Caki2 (cell line): ENCODE results near the gene UCN3. TPM values are rescaled to one million over a fixed set of nuclear protein-coding genes. Genes with fewer than 3 reads are reported as not detected.
"Not testable (repeated sequence)": the region's sequence is repeated elsewhere in the genome, so short reads cannot be mapped to it uniquely, and the experiment has no call there.

ENCODE experiments used
- DNase-seq: peaks from one replicate; pipeline ENCODE4 v3.0.0-alpha.2; 2015; ENCODE audit warnings: low read depth
- in situ Hi-C: cut with HindIII; loops from 2 replicates; pipeline ENCODE4 v1.10.0; 2016; ENCODE audit warnings: low sequenced_read_pairs, low pct_unique_long_range_greater_than_20kb, mixed read lengths
- total RNA-seq: library from RNA; depleted of rRNA; stranded (reverse); fragments of >200 nt; shearing (Covaris generic); gene quantifications from 2 replicates; pipeline ENCODE4 v1.2.3, GENCODE V29; 2014; ENCODE audit warnings: low replicate concordance

Gene UCN3
- total RNA-seq, 1 experiment from 2014 or later = not detected

GRCh38 chr10:5361966-5362365 lies 2.8 kb upstream of the UCN3 start:
- DNase-seq = no peak
- in situ Hi-C loops = no loop called here

GRCh38 chr10:5362873-5363272 lies 1.9 kb upstream of the UCN3 start:
- in situ Hi-C loops = no loop called here
- DNase-seq = no peak

- in situ Hi-C loops = no loop called here
- DNase-seq = no peak
Observed at GRCh38 chr10:5364374-5364773, 392 bp upstream of the UCN3 start.

GRCh38 chr10:5365928-5366327 lies 1.2 kb downstream of the UCN3 start:
- in situ Hi-C loops = no loop called here
- no peak for DNase-seq

GRCh38 chr10:5369362-5370158 lies 4.8 kb downstream of the UCN3 start:
- DNase-seq = no peak
- in situ Hi-C loops = no loop called here

GRCh38 chr10:5370493-5371352 lies 6.0 kb downstream of the UCN3 start:
- in situ Hi-C loops = no loop called here

GRCh38 chr10:5373307-5373706 lies 8.5 kb downstream of the UCN3 start:
- DNase-seq = no peak
- in situ Hi-C loops = no loop called here

More at GRCh38 chr10:5370493-5371352, 6.0 kb downstream of the UCN3 start:
- DNase-seq = no peak

- in situ Hi-C loops = no loop called here
- DNase-seq = no peak
Observed at GRCh38 chr10:5373891-5374611, 9.3 kb downstream of the UCN3 start.

GRCh38 chr10:5376450-5376849 lies 11.7 kb downstream of the UCN3 start:
- DNase-seq = no peak
- in situ Hi-C loops = no loop called here

- in situ Hi-C loops, DNase-seq: not testable (repeated sequence)
Observed at GRCh38 chr10:5379202-5379601, 14.4 kb downstream of the UCN3 start.

- in situ Hi-C loops = not testable (repeated sequence)
Observed at GRCh38 chr10:5380395-5380794, 15.6 kb downstream of the UCN3 start.

GRCh38 chr10:5381187-5381586 lies 16.4 kb downstream of the UCN3 start:
- in situ Hi-C loops = no loop called here
- no peak for DNase-seq

More at GRCh38 chr10:5380395-5380794, 15.6 kb downstream of the UCN3 start:
- not testable (repeated sequence) for DNase-seq

- DNase-seq = no peak
- in situ Hi-C loops = no loop called here
Observed at GRCh38 chr10:5385224-5385623, 20.5 kb downstream of the UCN3 start.

GRCh38 chr10:5387169-5387568 lies 22.4 kb downstream of the UCN3 start:
- in situ Hi-C loops = no loop called here

GRCh38 chr10:5390607-5391205 lies 25.9 kb downstream of the UCN3 start:
- in situ Hi-C loops = no loop called here
- DNase-seq = no peak

More at GRCh38 chr10:5387169-5387568, 22.4 kb downstream of the UCN3 start:
- no peak for DNase-seq

GRCh38 chr10:5391790-5392189 lies 27.0 kb downstream of the UCN3 start:
- no peak for DNase-seq
- in situ Hi-C loops = no loop called here

GRCh38 chr10:5393529-5393928 lies 28.8 kb downstream of the UCN3 start:
- no peak for DNase-seq
- in situ Hi-C loops = no loop called here

- in situ Hi-C loops = no loop called here
- no peak for DNase-seq
Observed at GRCh38 chr10:5395168-5395567, 30.4 kb downstream of the UCN3 start.
